ENCODE results near the gene KLK13. TPM values are rescaled to one million over a fixed set of nuclear protein-coding genes. Genes with fewer than 3 reads are reported as not detected.

KLK13 gene
- total and polyA plus RNA-seq, 2 experiments from 2014 or later, result 0.52 TPM; not detected in 1

- 82% methylated on average over 11 of the region's 11 CpGs for WGBS (ENCODE audit: low lambda C conversion rate, missing lambda C conversion rate)
- H3K27me3 ChIP-seq, result no peaks in the 10 kb centered on the region
- no peaks in the 10 kb centered on the region for H4K20me1 ChIP-seq (ENCODE audit: insufficient read depth, poor library complexity, severe bottlenecking)
- H3K36me3 ChIP-seq (replicated peaks; ENCODE audit: insufficient read depth, low read depth), result no peaks in the 10 kb centered on the region
- H3K4me2 ChIP-seq, result no peak overlapping the region
- no peak overlapping the region for H3K27ac ChIP-seq
- H3K9me3 ChIP-seq (ENCODE audit: low read depth), result no peaks in the 10 kb centered on the region
- H3K4me1 ChIP-seq (ENCODE audit: insufficient read depth), result no peaks in the 10 kb centered on the region
- TF ChIP-seq CTCF (IDR thresholded peaks at IDR 0.05; ENCODE audit: poor library complexity), result no peak
- TF ChIP-seq EZH2phosphoT487 (IDR thresholded peaks at IDR 0.05; ENCODE audit: low read depth, severe bottlenecking, unreplicated experiment), result no peak
- TF ChIP-seq EZH2 (IDR thresholded peaks at IDR 0.05; ENCODE audit: borderline replicate concordance), result no peak
- no peaks in the 10 kb centered on the region for H3K79me2 ChIP-seq
- no peak for DNase-seq (ENCODE audit: low spot score)
- no peak overlapping the region for H2AFZ ChIP-seq
- H3K9me2 ChIP-seq (replicated peaks; ENCODE audit: insufficient read depth), result no peaks in the 10 kb centered on the region
- no peak overlapping the region for H3K4me3 ChIP-seq
Measured at GRCh38 chr19:51044327-51044726, 20.6 kb downstream of the KLK13 start.

- 89% methylated on average over 9 of the region's 9 CpGs for WGBS (ENCODE audit: low lambda C conversion rate, missing lambda C conversion rate)
- H3K4me2 ChIP-seq, result no peak overlapping the region
Measured at GRCh38 chr19:51043497-51043896, 21.4 kb downstream of the KLK13 start.

GRCh38 chr19:51040151-51040550, 24.7 kb downstream of the KLK13 start:
- no peaks in the 10 kb centered on the region for H4K20me1 ChIP-seq (ENCODE audit: insufficient read depth, poor library complexity, severe bottlenecking)
- H3K9me2 ChIP-seq (replicated peaks; ENCODE audit: insufficient read depth), result no peaks in the 10 kb centered on the region
- TF ChIP-seq EZH2 (IDR thresholded peaks at IDR 0.05; ENCODE audit: borderline replicate concordance) (no peak), EZH2phosphoT487 (IDR thresholded peaks at IDR 0.05; ENCODE audit: low read depth, severe bottlenecking, unreplicated experiment) (no peak), CTCF (IDR thresholded peaks at IDR 0.05; ENCODE audit: poor library complexity) (no peak)
- H3K79me2 ChIP-seq, result no peaks in the 10 kb centered on the region
- H3K4me2 ChIP-seq, result no peak overlapping the region
- no peaks in the 10 kb centered on the region for H3K9me3 ChIP-seq (ENCODE audit: low read depth)
- no peak overlapping the region for H3K4me3 ChIP-seq
- no peak for DNase-seq (ENCODE audit: low spot score)
- 96% methylated on average over 6 of the region's 6 CpGs for WGBS (ENCODE audit: low lambda C conversion rate, missing lambda C conversion rate)
- H3K27me3 ChIP-seq, result no peaks in the 10 kb centered on the region
- no peaks in the 10 kb centered on the region for H3K36me3 ChIP-seq (replicated peaks; ENCODE audit: insufficient read depth, low read depth)
- no peaks in the 10 kb centered on the region for H3K4me1 ChIP-seq (ENCODE audit: insufficient read depth)
- no peak overlapping the region for H3K27ac ChIP-seq
- H2AFZ ChIP-seq, result no peak overlapping the region

More at GRCh38 chr19:51043497-51043896, 21.4 kb downstream of the KLK13 start:
- H3K9me3 ChIP-seq (ENCODE audit: low read depth), result no peaks in the 10 kb centered on the region
- no peak overlapping the region for H3K27ac ChIP-seq
- no peak overlapping the region for H2AFZ ChIP-seq
- no peak for DNase-seq (ENCODE audit: low spot score)
- no peaks in the 10 kb centered on the region for H3K79me2 ChIP-seq
- no peak overlapping the region for H3K4me3 ChIP-seq
- H3K36me3 ChIP-seq (replicated peaks; ENCODE audit: insufficient read depth, low read depth), result no peaks in the 10 kb centered on the region
- H3K4me1 ChIP-seq (ENCODE audit: insufficient read depth), result no peaks in the 10 kb centered on the region
- H4K20me1 ChIP-seq (ENCODE audit: insufficient read depth, poor library complexity, severe bottlenecking), result no peaks in the 10 kb centered on the region
- no peaks in the 10 kb centered on the region for H3K27me3 ChIP-seq
- TF ChIP-seq EZH2phosphoT487 (IDR thresholded peaks at IDR 0.05; ENCODE audit: low read depth, severe bottlenecking, unreplicated experiment) (no peak), CTCF (IDR thresholded peaks at IDR 0.05; ENCODE audit: poor library complexity) (no peak), EZH2 (IDR thresholded peaks at IDR 0.05; ENCODE audit: borderline replicate concordance) (no peak)
- H3K9me2 ChIP-seq (replicated peaks; ENCODE audit: insufficient read depth), result no peaks in the 10 kb centered on the region

- 47% methylated on average over 9 of the region's 9 CpGs for WGBS (ENCODE audit: low lambda C conversion rate, missing lambda C conversion rate)
- no peaks in the 10 kb centered on the region for H3K9me2 ChIP-seq (replicated peaks; ENCODE audit: insufficient read depth)
- no peaks in the 10 kb centered on the region for H3K9me3 ChIP-seq (ENCODE audit: low read depth)
- H4K20me1 ChIP-seq (ENCODE audit: insufficient read depth, poor library complexity, severe bottlenecking), result no peaks in the 10 kb centered on the region
- no peak overlapping the region for H3K4me3 ChIP-seq
- H3K36me3 ChIP-seq (replicated peaks; ENCODE audit: insufficient read depth, low read depth), result no peaks in the 10 kb centered on the region
- no peak for DNase-seq (ENCODE audit: low spot score)
- no peak overlapping the region for H3K4me2 ChIP-seq
- H3K4me1 ChIP-seq (ENCODE audit: insufficient read depth), result no peaks in the 10 kb centered on the region
- H3K27ac ChIP-seq, result no peak overlapping the region
- TF ChIP-seq EZH2phosphoT487 (IDR thresholded peaks at IDR 0.05; ENCODE audit: low read depth, severe bottlenecking, unreplicated experiment) (no peak), EZH2 (IDR thresholded peaks at IDR 0.05; ENCODE audit: borderline replicate concordance) (no peak), CTCF (IDR thresholded peaks at IDR 0.05; ENCODE audit: poor library complexity) (no peak)
- no peak overlapping the region for H2AFZ ChIP-seq
- no peaks in the 10 kb centered on the region for H3K79me2 ChIP-seq
- no peaks in the 10 kb centered on the region for H3K27me3 ChIP-seq
Measured at GRCh38 chr19:51036519-51036918, 28.4 kb downstream of the KLK13 start.

Data from hepatocyte (in vitro differentiated cells).